Activated CD4-positive, alpha-beta T cell treated with anti-CD3 and anti-CD28 coated beads, Interleukin-2, Interleukin-4, amounts not matched to agents 100 ng/mL and 50 ng/mL, durations not matched to agents 16 hours and 8 hours (primary cell): Measurements from ENCODE around the gene FBXO40.

Source experiments
- DNase-seq: peaks from one replicate; pipeline ENCODE4 v3.0.0-alpha.2; 2020; ENCODE audit warnings: low spot score

Gene FBXO40

DNA sequence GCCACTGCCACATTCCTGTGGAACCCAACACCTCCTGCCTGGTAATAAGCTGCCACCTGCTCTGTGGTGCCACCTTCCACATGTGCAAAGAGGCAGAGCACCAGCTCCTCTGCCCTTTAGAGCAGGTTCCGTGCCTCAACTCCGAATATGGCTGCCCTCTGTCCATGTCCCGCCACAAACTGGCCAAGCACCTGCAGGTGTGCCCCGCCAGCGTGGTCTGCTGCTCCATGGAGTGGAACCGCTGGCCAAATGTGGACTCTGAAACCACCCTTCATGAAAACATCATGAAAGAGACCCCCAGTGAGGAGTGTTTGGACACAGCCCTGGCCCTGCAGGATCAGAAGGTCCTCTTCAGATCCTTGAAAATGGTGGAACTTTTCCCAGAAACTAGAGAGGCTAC lies 28.3 kb downstream of the FBXO40 start:
- no peak for DNase-seq

DNA sequence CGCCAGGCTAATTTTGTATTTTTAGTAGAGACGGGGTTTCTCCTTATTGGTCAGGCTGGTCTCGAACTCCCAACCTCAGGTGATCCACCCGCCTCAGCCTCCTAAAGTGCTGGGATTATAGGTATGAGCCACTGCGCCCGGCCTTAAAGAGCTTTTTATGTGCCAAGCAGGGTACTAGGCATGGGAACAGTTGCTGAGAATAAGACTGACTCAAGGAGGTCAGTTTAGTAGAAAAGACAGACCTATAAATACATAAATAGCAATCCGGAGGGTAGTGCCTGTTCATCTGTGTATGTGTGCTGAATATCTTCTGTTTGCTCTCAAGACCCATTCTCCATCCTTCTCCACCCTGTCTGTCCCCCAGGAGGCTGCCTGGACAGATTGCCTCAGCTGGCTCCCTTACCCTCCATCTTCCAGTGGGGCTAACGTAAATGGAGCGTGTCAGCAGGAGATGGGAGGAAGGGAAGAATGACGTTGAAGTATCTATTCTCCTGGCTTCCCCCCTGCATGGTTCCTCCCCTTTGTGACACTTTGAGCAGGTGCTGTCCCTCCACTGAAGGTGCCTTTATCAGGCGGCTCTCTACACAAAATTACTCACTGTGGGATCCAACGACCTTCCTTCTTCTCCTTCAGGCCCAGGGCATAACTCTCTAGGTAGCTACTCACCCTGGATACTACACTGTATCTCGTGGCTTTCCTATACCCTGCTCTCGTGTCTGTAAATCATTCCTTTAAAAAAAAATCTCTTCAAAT lies 31.1 kb downstream of the FBXO40 start:
- DNase-seq, result no peak

DNA sequence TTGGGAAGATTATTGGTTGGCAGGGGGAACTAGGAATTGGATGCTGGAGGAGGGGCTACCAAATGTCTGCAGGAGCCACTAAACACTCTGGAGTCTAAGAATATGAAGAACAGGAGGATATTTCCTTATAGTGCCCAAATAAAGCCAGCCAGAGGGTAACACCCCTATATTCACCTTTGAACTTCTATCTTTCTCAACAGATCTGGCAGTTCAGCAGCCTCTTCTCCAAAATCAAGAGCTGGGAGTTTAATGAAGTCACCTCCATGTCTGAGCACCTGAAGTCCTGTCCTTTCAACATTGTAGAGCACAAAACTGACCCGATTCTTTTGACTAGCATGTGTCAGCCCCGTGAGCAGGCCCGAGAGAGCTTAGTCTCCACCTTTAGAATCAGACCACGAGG lies 33.3 kb downstream of the FBXO40 start:
- no peak for DNase-seq

DNA sequence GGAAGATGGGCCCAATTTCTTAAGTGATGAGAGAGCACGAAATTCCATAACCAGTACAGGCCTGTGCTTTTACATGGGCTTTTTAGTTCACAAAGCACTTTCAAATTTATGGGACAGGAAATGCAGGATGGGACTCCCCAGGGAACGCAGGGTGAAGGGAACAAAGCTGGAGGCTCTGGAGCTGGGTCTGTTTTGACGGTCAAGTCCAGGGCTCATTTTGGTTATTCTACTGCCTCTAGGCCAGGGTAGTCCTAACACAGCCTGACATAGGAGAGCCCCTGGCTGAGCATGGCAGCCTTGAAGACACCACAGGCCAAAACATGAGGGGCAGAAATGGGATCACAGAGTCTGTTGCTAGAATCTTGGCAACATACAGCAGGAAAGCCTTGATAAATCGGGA lies 34.0 kb downstream of the FBXO40 start:
- DNase-seq, result no peak

DNA sequence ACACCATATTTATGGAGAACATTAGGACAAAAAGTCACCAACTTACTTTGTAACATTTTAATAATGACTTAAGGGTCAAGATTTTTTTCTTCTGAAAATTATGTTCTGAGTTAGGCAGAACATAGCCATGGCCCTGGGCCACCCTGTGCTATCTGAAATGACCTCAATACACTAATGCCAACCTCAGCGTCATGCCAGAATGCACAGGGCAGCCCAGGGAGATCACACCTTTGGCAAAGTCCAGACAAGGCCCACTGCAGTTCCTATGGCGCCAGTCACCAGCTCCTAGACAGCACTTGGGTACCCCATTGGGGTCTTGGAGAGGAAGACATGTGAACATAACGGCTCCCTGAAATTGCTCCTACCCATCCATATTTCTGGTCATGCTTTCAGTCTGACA lies 34.4 kb downstream of the FBXO40 start:
- DNase-seq, result no peak

DNA sequence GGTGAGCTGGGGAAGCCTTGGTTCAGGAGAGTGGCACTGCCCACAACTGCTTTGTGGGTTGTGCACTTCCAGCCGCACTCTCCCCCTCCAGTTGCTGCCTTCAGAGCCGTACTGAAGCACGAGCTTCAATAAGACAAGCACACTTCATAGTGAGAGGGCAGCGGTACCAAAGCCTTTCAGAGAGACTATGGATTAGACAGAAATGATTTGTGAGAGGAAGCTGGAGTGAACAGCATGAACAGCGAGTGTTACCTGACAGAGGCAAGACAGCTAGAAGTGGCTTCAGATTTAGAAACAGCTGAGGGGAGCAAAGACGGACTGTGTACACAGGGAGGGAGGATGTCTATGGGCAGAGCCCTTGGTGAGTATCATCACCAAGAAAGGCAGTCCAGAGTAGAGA lies 36.4 kb downstream of the FBXO40 start:
- no peak for DNase-seq

DNA sequence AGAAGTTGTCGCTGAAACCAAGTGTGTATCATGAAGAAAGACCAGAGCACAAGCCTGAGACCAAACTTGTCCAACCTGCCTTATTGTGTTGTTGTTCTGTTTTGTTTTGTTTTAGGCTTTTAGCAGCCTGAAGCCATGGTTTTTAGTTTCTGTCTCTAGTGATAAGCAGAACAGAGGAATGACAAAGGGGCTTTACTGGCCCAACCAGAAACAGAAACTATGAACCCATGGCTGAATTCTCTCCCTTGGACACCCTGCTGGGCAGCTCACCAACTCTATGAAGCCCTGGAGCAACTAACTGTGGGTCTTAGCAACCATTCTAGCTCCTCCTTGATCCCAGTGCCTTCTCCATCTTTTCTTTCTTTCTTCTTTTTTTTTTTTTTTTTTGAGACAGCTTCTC lies 37.2 kb downstream of the FBXO40 start:
- DNase-seq, result no peak

DNA sequence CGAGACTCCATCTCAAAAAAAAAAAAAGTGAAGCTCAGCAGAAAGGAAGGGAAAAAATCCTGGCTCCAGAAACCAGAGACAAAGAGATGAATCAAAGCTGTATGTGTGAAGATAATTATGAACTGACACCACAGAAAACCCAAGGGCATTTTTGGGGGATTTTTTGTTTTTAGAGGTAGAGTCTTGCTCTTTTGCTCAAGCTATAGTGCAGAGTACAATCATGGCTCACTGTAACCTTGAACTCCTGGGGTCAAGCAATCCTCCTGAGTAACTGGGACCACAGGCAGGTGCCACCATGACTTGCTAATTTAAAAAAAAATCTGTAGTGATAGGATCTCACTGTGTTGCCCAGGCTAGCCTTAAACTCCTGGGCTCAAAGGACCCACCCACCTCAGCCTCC lies 44.7 kb downstream of the FBXO40 start:
- DNase-seq, result no peak

DNA sequence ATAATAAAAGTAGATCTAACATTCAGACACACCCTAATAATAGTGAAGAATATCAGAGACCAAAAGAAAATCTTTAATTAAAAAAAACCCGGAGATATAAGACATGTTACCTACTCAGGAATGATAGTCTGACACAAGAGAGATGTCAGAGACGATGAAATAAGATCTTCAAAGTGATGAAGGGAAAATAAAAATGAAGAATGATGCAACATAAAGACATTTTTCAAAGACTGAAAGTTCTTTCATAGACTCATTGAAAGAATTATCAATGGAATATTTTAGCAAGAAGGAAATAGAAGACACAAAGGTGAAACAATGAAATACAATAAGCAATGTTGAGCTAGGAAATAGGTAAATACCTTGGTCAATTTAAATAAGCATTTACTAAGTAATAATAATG lies 47.9 kb downstream of the FBXO40 start:
- DNase-seq, result no peak

DNA sequence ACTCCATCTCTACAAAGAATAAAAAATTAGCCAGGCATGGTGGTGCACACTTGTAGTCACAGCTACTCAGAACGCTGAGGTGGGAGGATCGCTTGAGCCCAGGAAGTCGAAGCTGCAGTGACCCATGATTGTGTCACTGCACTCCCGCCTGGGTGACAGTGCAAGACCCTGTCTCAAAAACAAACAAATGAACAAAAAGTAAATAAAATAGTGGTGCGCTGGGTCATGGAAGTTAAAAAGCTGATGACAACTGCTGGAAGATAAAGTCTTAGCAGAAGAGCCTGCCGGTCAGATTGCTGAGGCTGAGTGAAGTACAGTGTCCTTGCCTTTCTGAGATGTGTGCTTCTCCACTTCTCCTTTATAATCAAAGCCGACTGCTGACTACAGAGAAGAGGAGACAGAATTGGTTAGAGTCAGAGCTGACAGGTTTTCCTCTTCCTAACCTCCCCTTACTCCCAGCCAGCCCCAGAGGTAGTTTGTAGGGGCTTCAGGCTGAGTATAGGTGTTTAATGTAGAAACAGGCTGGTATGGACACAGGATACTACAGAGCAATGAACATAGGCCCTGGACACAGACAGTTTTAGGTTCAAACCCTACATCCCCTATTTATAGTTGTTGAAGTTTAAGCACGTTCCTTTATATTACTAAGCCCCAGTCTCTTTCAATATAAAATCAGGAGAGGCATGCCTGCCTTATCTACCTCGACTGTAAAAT lies 49.6 kb downstream of the FBXO40 start:
- DNase-seq, result no peak

DNA sequence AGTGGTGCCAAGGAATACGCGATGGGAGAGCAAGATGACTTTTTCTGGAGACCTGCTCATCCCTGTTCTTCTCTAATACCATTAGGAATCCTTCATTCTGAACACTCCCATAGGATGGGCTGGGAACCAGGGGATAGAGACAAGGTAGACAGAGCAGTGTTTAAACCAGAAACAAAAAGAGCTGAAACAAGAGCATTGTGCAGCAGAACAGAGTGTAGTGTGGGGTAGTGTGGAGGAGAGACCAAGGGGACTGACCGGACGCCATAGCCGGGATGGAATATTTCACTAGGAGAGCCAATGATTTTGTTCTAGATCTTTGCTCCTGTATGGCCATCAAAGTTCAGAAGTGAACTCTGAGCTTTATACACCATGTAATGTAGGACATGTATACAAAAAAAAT lies 51.9 kb downstream of the FBXO40 start:
- DNase-seq, result no peak

DNA sequence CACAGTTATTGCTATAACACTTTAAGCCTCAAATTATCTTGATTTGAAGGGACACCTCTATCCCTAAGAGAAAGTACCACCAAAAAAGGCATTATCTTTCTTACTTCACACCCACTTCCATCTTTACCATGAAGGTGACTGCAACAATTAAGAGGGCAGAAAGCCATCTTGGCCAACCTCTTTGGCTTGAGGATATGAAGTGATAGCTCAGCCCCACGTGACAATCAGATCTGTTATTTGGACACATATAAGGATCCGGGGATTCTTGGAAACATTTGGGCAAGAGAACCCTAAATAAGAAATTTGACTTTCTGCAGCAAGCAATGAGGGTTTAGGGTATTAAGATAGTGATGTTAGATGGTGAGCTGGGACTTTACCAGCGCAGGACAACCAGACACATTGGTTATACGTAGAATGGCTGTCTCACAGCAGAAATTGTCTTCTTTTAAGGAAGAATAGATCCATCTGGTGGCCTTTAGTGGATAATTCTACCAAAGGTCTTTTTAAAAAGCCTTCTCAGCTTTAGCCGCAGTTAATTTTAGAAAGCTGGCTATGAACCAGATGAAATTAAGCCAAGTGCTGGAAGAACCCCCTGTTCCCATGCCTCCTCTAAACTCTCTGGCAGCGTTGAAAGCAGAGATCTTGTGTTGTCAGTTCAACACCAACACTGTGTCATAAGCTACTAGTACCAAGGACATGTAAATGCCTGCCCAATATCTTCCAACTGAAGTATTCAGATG lies 55.2 kb downstream of the FBXO40 start:
- DNase-seq, result no peak

DNA sequence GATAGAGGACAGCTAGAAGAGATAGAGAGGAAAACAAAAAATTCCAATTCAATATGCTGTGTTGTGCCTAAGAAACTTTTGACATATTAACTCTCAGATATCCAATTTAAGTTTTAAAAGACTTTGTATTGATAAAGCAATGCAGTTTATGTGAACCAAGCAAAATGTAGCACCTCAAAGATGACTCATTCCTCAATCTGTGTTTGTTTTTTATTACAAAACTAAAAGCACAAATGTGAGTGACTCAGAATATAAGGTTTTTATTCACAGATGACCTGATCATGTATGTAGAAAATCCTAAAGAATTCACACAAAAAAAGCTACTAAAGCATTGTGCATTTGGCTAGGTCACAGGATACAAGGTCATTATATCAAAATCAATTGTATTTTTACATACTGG lies 56.5 kb downstream of the FBXO40 start:
- no peak for DNase-seq

DNA sequence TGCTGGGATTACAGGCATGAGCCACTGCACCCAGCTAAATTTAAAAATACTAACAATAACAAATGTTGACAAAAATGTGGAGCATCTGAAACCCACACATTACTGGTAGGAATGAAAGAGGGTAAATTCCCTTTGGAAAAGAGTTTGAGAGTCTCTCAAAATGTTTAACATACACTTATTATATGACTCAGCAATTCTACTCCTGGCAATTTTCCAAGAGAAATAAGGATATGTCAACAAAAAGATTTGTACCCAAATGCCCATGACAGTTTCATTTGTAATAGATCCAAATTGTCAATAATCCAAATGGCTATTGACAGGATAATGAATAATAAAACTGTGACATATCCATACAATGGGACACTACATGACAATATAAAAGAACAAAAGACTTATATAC lies 58.5 kb downstream of the FBXO40 start:
- DNase-seq, result no peak

DNA sequence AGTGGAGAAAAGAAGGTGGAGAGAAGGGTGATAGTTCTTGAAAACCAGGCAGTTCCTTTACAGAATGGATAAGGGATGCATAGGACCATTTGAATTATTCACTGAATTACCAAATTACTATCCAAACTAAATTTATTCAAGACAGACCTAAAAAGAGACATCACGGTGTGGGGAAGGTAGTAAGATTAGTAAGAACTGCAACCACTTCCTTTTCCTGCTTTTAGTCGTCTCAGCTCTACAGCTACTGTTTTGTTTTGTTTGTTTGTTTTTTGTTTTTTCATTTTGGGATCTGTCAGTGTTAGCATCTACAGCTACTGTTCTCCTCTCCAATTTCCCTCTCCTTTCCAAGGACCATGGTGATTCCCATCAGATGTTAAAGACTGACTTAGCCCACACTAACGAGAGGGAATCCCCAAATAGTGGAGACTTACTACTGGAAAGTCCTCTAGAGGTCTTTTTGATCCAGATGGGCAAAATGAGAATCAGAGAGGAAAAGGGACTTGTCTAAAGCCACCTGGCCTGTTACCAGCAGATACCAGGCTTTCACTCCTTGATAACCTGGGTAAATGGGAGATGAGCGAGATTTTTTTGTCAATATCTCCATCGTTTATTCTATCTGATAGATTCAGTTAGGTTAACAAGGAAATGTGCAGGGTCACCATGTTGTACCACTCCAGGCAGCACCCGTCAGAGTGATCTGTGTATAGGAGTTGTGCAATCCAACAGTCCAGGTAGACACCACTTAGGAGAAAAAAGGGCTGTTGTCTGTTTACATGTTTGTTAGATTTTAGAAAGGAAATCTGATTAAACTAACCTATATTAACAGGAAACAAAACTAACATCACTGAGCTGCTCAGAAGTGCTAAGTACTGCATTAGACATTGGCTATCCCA lies 61.6 kb downstream of the FBXO40 start:
- peak; percentile 69 for DNase-seq

DNA sequence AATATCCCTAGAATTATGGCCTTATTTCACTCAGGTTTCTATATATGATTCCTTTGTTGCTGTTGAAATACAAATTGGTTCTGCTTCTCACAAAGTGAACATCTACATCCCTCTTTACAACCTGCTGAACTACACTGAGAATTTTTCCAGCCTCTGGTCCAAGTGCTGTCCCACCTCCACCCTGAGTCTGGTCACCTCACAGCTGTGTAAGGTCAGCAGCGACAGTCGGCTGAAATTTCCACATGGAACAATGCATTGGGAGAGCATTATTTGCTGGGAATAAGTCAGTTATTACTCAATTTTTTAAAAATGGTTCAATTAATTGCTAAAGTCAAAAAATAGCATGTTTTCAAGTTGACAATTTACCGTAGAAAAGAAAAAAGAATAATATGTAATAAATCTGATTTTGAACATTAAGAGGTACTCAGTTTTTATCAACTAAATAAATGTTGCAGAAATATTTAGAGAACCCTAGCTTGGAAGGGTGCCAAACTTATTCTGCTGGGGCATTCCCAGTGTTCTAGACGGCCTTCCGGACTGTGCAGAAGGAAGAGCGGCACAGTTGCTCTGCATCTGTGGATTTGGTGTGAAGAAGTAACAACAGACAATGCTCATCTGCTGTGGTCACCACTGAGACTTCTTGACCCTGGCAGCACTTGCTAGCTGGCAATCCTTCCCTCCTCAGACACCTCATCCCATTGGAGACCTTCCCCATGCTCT lies 65.7 kb downstream of the FBXO40 start:
- no peak for DNase-seq

DNA sequence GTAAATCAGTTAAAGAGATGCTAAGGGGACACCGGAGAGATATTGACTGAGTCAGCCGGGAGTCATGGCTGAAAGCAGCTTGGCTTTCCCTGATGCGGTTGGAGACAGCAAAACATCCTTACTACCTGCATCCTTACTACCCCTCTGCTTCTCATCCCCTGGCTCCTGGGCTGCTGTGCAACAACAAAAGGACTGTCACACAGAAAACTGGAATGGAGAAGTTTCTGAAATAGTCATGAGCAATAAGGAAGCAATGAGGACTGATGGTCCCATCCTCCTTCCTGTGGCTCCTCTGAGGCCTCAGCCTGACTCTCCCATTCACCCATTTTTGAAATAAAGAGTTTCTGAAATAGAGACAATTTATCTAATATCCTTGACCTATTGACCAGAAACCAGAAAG lies 66.4 kb downstream of the FBXO40 start:
- no peak for DNase-seq

DNA sequence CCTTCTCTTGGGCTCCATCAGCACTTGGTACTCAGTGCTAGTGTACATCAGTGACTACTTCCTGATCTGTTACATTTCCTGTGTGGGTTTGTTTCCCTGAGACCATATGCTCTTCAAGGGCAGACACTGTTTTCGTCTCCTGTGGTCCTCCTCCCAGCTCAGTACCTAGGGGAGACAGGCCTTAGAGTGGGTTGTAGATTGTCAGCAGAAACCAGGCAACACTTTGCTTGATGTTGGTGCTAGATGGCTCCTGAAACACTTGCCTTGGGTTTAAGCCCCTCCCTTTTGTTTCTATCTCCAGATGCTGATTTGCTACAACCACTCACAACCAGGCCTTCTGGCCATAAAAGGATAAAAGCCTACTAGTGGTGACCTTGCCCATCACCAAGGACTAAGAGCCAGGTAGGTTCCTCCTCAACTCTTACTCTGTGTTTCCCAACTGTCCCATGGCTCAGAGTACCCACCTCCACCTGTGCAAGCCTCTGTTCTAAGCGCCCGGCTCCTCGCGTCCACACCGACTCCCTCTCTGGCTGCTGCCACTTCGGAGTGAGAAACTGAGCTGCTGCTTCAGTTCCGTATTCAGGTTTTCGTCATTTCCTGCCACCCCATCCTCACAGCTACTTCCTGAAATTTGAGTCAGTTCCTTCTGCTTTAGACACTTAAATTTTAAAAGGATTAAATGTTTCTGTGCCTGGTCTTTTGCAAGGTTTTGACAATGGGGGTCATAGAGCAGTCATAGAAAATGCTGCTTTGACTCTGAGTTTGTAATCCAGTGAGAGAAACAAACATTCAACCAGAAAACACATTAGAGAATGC lies 67.4 kb downstream of the FBXO40 start, which contains the start of gene HCLS1:
Gene HCLS1 (minus strand): TSS at position 548 of the 816 bp plus-strand sequence. CDS start 2,556 bp downstream, outside the sequence.
- DNase-seq, result peak; percentile 83

DNA sequence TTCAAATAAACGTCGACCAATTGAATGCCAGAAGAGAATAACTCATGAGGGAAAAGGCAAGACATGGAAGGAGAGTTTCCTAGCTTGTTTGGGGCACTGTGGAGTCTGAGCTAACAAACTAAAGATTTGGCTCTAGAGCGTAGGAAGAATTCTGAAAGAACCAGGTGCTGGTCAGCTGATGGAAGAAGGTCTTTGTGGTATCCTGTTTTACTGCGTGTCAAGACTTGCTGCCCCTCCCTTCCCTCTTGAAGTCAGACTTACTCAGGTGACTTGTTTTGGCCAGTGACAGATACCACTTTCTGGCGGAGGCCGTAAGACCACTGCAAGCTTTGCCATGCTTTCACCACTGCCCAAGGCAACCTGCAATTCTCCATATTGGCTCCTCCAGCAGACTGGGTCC lies 68.2 kb downstream of the FBXO40 start:
- DNase-seq, result no peak

DNA sequence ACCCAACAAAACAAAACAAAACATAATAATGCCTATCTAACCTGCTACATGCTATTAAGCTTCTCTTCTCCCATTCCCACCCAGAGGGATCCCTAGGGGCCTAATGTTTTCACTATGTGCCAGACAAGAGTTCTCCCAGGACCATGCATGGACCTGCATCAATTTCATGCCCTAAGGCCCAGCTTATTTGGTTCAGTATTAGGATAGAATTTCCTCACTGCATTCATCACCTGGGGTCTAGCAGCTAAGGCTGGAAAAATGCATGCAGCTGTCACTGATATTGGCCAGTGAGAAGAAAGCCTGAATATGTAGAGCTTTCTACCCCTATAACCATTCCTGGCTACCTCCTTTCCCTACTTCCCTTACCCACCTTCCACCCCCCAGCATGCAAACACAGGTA lies 69.6 kb downstream of the FBXO40 start:
- no peak for DNase-seq
